ENCODE measurements around the gene KCNA1.

- TF ChIP-seq CTCF (conservative IDR thresholded peaks at IDR 0.05 in 1 of 2, IDR thresholded peaks at IDR 0.05 in 1 of 2; ENCODE audit: low read depth in 1 of 2, low read length in 2 of 2) (no peak), EZH2 (IDR thresholded peaks at IDR 0.05; ENCODE audit: low read length, missing control alignments) (no peak)
Measured at GRCh38 chr12:4956054-4956453, 46.3 kb downstream of the KCNA1 start.
